GM12891 (cell line): Measurements from ENCODE around the gene CRADD.

Source experiments
- POLR2A ChIP-seq: IDR thresholded peaks from 2 replicates; pipeline ENCODE4 v1.6.1; 2011; ENCODE audit warnings: low read depth, low read length, control low read depth
- POLR2AphosphoS5 ChIP-seq: IDR thresholded peaks from 2 replicates; pipeline ENCODE4 v1.6.1; 2011; ENCODE audit warnings: low read depth, low read length, control low read depth
- POU2F2 ChIP-seq: IDR thresholded peaks from 2 replicates; pipeline ENCODE4 v1.6.1; 2011; ENCODE audit warnings: low read depth, mild to moderate bottlenecking, control low read depth, low read length, moderate library complexity
- TAF1 ChIP-seq: IDR thresholded peaks from 2 replicates; pipeline ENCODE4 v1.6.1; 2011; ENCODE audit warnings: low read depth, low read length, control low read depth

GRCh38 chr12:93632383-93632782 is 44.8 kb upstream of the CRADD start:
- TF ChIP-seq POLR2AphosphoS5: no peak
- TF ChIP-seq POU2F2: no peak
- TF ChIP-seq TAF1: no peak
- TF ChIP-seq POLR2A: no peak
